ENCODE results near the gene NOTCH4. TPM values are rescaled to one million over a fixed set of nuclear protein-coding genes. Genes with fewer than 3 reads are reported as not detected.
"Not testable (repeated sequence)": the region's sequence is repeated elsewhere in the genome, so short reads cannot be mapped to it uniquely, and the experiment has no call there.

The NOTCH4 gene
- polyA plus RNA-seq, 4 donors, result 1.1 to 15.2 (median 4.6) TPM

DNA sequence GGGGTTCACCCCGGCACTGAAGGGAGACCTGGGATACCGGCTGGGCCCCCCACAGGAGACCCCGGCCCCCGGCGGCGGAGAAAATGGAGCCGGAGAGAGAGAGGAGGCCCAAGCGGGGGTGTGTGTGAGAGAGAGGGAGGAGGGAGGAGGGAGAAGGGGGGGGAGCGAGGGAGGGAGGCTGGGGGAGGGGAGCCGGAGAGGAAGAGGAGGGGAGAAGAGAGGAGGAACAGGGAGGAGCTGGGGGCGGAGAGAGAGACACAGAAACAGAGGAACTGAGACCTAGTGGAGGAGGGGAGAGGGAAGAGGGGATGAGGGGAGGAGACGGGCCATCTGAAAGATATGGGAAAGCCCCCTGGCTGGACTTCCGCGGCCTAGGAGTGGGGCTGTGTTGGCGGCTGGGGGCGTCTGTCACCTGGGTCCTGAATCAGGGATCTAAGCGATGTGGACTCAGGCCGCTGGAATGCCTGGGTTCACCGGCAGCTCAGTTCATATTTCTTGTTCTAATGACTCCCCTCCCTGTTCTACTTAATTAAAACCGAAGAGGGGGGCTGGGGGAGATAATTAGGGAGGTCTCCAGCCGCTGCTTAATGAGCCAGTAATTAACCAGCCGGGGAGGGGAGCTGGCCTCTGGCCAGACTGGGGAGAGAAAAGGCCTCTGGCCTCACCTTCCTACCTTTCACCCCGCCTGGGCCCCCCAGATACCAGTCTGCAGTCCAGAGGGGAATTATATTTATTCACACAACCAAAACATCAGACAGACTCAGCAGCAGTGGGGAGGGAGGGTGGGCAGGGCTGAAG is 33.6 kb downstream of the NOTCH4 start, which contains the start of gene PBX2:
Gene PBX2, minus strand, starts transcription at position 149 of the 798 bp plus-strand sequence. CDS start 287 bp downstream, outside the sequence.
- Histone ChIP-seq H3K27ac (ENCODE audit: low read depth in 1 of 3, low read length in 2 of 3) (peak within 1 kb of the TSS; percentile 76 to 99 (median 94)), H3K36me3 (ENCODE audit: control insufficient read depth in 3 of 3, insufficient read depth in 2 of 3, low read depth in 1 of 3, low read length in 3 of 3) (peaks cover 0 to 35% (median 5%) of the 10 kb centered on the region in 3 donors), H3K27me3 (ENCODE audit: control insufficient read depth in 3 of 3, insufficient read depth in 3 of 3, low read length in 3 of 3) (no peaks in the 10 kb centered on the region), H3K4me3 (ENCODE audit: low read depth in 1 of 3, low read length in 3 of 3) (peak within 1 kb of the TSS; percentile 76 to 94 (median 83)), H3K4me1 (ENCODE audit: control insufficient read depth in 3 of 3, insufficient read depth in 2 of 3, low read depth in 1 of 3, low read length in 2 of 3) (peaks cover 10 to 54% (median 12%) of the 10 kb centered on the region in 3 donors), H3K9me3 (ENCODE audit: control insufficient read depth in 2 of 2, insufficient read depth in 1 of 2, low read depth in 1 of 2, low read length in 1 of 2) (no peaks in the 10 kb centered on the region)
- WGBS, 3 donors, result 1 to 3% (median 3%) methylated on average over 20 to 23 of the region's 23 CpGs
- FAIRE-seq (no peak), DNase-seq (peak; percentile 91 to 94)

DNA sequence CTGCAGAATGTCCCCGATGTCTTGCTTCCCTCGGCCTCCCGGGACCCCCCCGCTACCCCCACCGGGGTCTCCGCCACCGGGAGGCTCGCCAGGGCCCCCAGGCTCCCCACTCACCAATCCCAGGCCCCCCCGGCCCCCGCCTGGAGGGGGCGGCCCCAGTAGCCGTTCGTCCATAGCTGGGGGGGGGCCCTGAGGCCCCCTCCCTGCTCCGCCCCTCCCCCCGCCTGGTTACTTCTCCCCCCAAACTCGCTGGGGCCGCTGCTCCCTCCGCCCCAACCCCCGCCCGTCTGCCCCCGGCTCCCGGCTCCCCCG is 34.2 kb downstream of the NOTCH4 start:
- Histone ChIP-seq H3K4me3 (ENCODE audit: low read depth in 1 of 3, low read length in 3 of 3) (peak overlapping the region; percentile 76 to 94 (median 83)), H3K9me3 (ENCODE audit: control insufficient read depth in 2 of 2, insufficient read depth in 1 of 2, low read depth in 1 of 2, low read length in 1 of 2) (no peaks in the 10 kb centered on the region), H3K4me1 (ENCODE audit: control insufficient read depth in 3 of 3, insufficient read depth in 2 of 3, low read depth in 1 of 3, low read length in 2 of 3) (peaks cover 10 to 48% (median 12%) of the 10 kb centered on the region in 3 donors), H3K27me3 (ENCODE audit: control insufficient read depth in 3 of 3, insufficient read depth in 3 of 3, low read length in 3 of 3) (no peaks in the 10 kb centered on the region), H3K27ac (ENCODE audit: low read depth in 1 of 3, low read length in 2 of 3) (peak overlapping the region; percentile 70 to 99 (median 80)), H3K36me3 (ENCODE audit: control insufficient read depth in 3 of 3, insufficient read depth in 2 of 3, low read depth in 1 of 3, low read length in 3 of 3) (peaks cover 0 to 35% (median 5%) of the 10 kb centered on the region in 3 donors)
- 4 to 17% (median 11%) methylated on average over 16 to 23 of the region's 23 CpGs for WGBS, 3 donors
- peak in 1 of 2 donors; percentile 33 for DNase-seq
- no peak for FAIRE-seq

DNA sequence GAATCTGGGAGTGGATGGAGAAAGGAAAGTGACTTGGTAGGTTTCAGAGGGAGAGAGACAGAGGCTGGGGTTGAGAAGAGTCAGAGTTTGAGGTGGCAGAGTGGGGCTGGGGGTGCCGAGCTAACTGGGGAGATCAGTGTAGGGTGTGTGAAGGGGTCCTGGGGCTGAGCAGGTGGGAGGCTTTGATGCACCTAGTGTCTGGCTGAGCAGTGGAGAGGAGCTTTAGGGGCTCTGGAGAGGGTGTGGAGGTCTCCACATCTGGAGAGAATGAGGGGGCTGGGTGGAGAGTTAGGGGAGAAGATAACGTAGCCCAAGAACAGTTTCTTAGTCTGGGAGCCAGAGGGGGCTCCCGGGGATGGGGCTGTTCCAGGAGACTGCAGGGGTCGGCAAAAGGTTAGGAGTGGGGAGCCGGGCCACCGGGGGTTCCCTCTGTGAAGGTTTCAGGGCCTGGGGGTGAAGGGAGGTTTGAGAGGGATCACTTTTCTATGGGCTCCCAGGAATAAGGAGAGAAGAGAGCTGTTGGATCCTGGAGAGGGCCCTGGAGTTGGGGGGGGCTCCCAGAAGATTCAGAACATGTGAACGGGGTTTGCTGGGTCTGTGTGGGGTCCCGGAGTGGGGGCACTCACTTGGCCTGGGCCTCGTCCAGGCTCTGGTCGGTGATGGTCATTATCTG is 34.7 kb downstream of the NOTCH4 start:
- peaks cover 0 to 38% (median 5%) of the 10 kb centered on the region in 3 donors for H3K36me3 ChIP-seq (ENCODE audit: control insufficient read depth in 3 of 3, insufficient read depth in 2 of 3, low read depth in 1 of 3, low read length in 3 of 3)
- peak in 1 of 2 donors; percentile 35 for DNase-seq
- H3K4me3 ChIP-seq (ENCODE audit: low read depth in 1 of 3, low read length in 3 of 3), result peak overlapping the region; percentile 76 to 94 (median 83)
- FAIRE-seq, result no peak
- WGBS, 3 donors, result 2 to 3% (median 2%) methylated on average over 7 to 10 of the region's 10 CpGs
- no peaks in the 10 kb centered on the region for H3K9me3 ChIP-seq (ENCODE audit: control insufficient read depth in 2 of 2, insufficient read depth in 1 of 2, low read depth in 1 of 2, low read length in 1 of 2)
- peak overlapping the region; percentile 70 to 99 (median 80) for H3K27ac ChIP-seq (ENCODE audit: low read depth in 1 of 3, low read length in 2 of 3)
- no peaks in the 10 kb centered on the region for H3K27me3 ChIP-seq (ENCODE audit: control insufficient read depth in 3 of 3, insufficient read depth in 3 of 3, low read length in 3 of 3)
- H3K4me1 ChIP-seq (ENCODE audit: control insufficient read depth in 3 of 3, insufficient read depth in 2 of 3, low read depth in 1 of 3, low read length in 2 of 3), result peaks cover 10 to 48% (median 15%) of the 10 kb centered on the region in 3 donors

DNA sequence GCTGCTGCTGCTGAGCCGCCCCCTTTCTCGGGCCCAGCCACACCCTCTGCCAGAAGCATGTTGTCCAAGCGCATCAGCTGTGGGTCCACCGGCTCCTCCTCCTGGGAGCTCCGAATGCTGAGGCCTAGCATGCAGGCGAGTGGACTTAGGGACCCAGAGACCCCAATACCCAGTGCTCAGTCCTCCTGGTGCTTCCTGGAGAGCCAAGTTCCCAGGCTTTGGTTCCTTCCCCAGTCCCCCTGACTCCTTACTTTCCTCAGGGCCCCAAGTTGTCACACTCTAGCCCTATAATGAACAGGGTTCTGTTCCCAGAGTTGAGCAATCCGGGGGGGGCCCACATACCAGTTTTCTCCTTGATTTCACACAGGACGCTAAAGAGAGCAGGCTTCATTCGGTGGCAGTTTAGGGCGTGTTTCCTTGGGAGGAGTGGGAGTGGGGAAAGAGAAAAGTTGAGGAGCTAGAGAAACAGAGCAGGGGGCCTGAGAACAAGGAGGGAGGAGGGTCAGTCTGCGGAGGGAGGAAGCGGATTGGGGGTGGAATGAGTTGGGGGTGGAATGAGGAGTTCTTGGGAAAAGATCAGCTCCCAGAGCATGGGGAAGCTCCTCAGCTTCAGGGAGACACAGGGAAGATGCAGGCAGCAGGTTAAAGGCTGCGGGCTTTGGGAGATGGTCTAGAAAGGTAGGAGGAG is 35.3 kb downstream of the NOTCH4 start:
- DNase-seq, result peak in 1 of 2 donors; percentile 47
- 22 to 39% (median 24%) methylated on average over 11 to 13 of the region's 13 CpGs for WGBS, 3 donors
- H3K4me1 ChIP-seq (ENCODE audit: control insufficient read depth in 3 of 3, insufficient read depth in 2 of 3, low read depth in 1 of 3, low read length in 2 of 3), result peaks cover 10 to 54% (median 16%) of the 10 kb centered on the region in 3 donors

DNA sequence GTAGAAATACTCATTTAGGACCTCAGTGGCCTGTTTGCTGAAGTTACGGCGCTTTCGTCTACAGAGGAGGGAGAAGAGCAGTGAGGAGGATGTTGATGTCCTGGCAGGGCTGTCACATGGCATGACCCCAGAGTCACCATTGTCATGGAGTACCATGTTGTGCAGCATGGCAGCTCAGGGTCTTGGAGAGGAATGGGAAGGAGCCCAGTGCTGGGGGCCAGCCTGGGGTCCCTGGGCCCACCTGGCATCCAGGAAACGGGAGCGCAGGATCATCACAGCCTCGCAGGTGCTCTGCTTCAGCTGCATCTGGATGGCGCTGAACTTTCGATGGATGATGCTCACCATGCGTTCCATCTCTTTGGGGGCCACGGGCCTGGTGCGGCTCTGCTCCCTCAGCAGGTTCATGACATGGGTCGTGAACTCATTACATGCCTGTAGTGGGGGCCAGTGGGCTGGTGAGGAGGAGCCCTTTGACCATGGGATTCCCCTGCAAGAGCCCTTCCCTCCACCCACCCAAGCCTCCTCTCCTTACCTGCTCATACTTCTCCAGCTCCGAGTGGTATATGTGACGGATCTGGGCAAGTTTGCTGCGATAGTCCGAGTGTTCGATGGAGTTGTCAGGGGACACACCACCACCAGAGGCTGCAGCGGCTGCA is 36.0 kb downstream of the NOTCH4 start:
- H3K27me3 ChIP-seq (ENCODE audit: control insufficient read depth in 3 of 3, insufficient read depth in 3 of 3, low read length in 3 of 3); DNase-seq; H3K9me3 ChIP-seq (ENCODE audit: control insufficient read depth in 2 of 2, insufficient read depth in 1 of 2, low read depth in 1 of 2, low read length in 1 of 2); FAIRE-seq: not testable (repeated sequence)
- 73 to 86% (median 77%) methylated on average over 14 to 18 of the region's 18 CpGs for WGBS, 3 donors
- peaks cover 0 to 51% (median 9%) of the 10 kb centered on the region in 3 donors for H3K36me3 ChIP-seq (ENCODE audit: control insufficient read depth in 3 of 3, insufficient read depth in 2 of 3, low read depth in 1 of 3, low read length in 3 of 3)
- H3K27ac ChIP-seq (ENCODE audit: low read depth in 1 of 3, low read length in 2 of 3), result peak overlapping the region in 2 of 3 donors; percentile 60 to 99
- H3K4me1 ChIP-seq (ENCODE audit: control insufficient read depth in 3 of 3, insufficient read depth in 2 of 3, low read depth in 1 of 3, low read length in 2 of 3), result peaks cover 10 to 51% (median 14%) of the 10 kb centered on the region in 3 donors
- H3K4me3 ChIP-seq (ENCODE audit: low read depth in 1 of 3, low read length in 3 of 3), result peak overlapping the region in 1 of 3 donors; percentile 94

More for the DNA sequence above, 35.3 kb downstream of the NOTCH4 start:
- no peak for FAIRE-seq
- Histone ChIP-seq H3K27ac (ENCODE audit: low read depth in 1 of 3, low read length in 2 of 3) (peak overlapping the region; percentile 70 to 99 (median 80)), H3K4me3 (ENCODE audit: low read depth in 1 of 3, low read length in 3 of 3) (peak overlapping the region in 2 of 3 donors; percentile 83 to 94), H3K36me3 (ENCODE audit: control insufficient read depth in 3 of 3, insufficient read depth in 2 of 3, low read depth in 1 of 3, low read length in 3 of 3) (peaks cover 0 to 44% (median 5%) of the 10 kb centered on the region in 3 donors), H3K27me3 (ENCODE audit: control insufficient read depth in 3 of 3, insufficient read depth in 3 of 3, low read length in 3 of 3) (no peaks in the 10 kb centered on the region), H3K9me3 (ENCODE audit: control insufficient read depth in 2 of 2, insufficient read depth in 1 of 2, low read depth in 1 of 2, low read length in 1 of 2) (no peaks in the 10 kb centered on the region)

DNA sequence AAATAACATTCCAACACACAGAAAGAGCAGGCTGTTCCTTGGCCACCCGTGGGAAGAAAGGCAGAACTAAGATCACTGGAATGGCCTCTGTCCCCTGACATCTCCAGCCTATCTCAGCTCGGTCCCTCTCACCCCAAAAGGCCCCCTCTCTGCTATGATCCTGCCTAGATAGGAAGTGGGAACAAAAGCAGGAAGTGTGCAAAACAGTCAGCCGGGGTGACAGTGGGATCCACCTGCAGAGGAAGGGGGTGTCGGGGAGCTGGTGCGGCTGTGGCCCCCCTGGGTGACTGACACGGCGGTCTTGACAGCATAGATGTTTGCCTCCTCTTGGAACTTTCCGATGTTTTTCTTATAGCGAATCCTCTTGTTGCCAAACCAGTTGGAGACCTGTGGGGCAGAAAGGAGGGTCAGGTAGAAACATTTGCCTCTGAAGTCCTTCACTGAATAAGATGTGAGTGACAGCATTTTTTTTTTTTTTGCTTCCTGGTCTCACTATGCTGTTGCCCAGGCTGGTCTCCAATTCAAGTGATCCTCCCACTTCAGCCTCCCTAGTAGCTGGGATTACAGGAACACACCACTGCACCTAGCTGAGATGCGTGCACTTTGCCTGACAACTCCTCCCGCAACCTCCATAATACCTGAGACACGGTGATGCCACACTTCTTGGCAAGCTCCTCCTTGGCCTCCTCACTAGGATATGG is 36.7 kb downstream of the NOTCH4 start:
- Histone ChIP-seq H3K27me3 (ENCODE audit: control insufficient read depth in 3 of 3, insufficient read depth in 3 of 3, low read length in 3 of 3) (no peaks in the 10 kb centered on the region), H3K9me3 (ENCODE audit: control insufficient read depth in 2 of 2, insufficient read depth in 1 of 2, low read depth in 1 of 2, low read length in 1 of 2) (no peaks in the 10 kb centered on the region), H3K4me3 (ENCODE audit: low read depth in 1 of 3, low read length in 3 of 3) (no peak overlapping the region), H3K27ac (ENCODE audit: low read depth in 1 of 3, low read length in 2 of 3) (peak overlapping the region in 1 of 3 donors; percentile 60), H3K36me3 (ENCODE audit: control insufficient read depth in 3 of 3, insufficient read depth in 2 of 3, low read depth in 1 of 3, low read length in 3 of 3) (peaks cover 0 to 58% (median 9%) of the 10 kb centered on the region in 3 donors), H3K4me1 (ENCODE audit: control insufficient read depth in 3 of 3, insufficient read depth in 2 of 3, low read depth in 1 of 3, low read length in 2 of 3) (peaks cover 10 to 44% (median 13%) of the 10 kb centered on the region in 3 donors)
- FAIRE-seq (no peak), DNase-seq (no peak)
- whole genome bisulfite sequencing, 3 donors, result 63 to 73% (median 72%) methylated on average over 12 of the region's 12 CpGs

DNA sequence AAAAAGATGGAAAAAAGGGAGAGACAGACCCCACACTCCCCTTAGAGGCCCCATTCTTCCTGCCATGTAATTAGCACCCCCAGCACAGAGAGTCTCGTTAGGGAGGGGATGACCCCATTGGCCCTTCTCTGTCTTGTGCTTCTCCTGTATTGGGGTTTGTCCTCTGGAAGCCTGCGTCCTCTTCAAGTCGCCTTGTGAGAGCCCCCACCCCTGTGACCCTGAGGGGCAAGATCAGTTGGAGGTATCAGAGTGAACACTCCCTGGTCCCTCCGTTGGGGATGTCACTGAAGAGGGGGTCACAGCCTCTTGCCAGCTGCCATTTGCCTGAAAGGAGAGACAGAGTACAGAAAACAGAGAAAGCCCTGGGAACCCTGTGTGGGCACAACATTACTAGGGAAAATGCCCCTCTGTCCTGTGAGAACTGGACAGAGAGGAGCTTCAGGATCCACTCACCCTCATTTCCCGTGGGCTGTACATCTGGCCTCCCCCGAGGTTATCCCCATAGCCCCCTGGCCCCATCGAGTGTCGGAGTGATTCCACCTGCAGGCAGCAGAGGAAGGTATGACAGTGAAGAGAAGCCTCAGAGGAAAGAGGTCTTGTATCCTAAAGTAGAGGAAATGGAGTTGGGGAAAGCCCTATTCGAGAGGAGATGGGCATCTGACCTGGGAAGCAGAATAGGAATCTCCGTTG is 37.6 kb downstream of the NOTCH4 start:
- H3K27me3 ChIP-seq (ENCODE audit: control insufficient read depth in 3 of 3, insufficient read depth in 3 of 3, low read length in 3 of 3); DNase-seq; H3K4me3 ChIP-seq (ENCODE audit: low read depth in 1 of 3, low read length in 3 of 3); H3K9me3 ChIP-seq (ENCODE audit: control insufficient read depth in 2 of 2, insufficient read depth in 1 of 2, low read depth in 1 of 2, low read length in 1 of 2); FAIRE-seq: not testable (repeated sequence)
- WGBS, 3 donors, result 48 to 63% (median 59%) methylated on average over 10 of the region's 10 CpGs
- peaks cover 9 to 35% (median 13%) of the 10 kb centered on the region in 3 donors for H3K4me1 ChIP-seq (ENCODE audit: control insufficient read depth in 3 of 3, insufficient read depth in 2 of 3, low read depth in 1 of 3, low read length in 2 of 3)
- H3K27ac ChIP-seq (ENCODE audit: low read depth in 1 of 3, low read length in 2 of 3), result peak overlapping the region in 2 of 3 donors; percentile 48 to 60
- peaks cover 1 to 67% (median 9%) of the 10 kb centered on the region in 3 donors for H3K36me3 ChIP-seq (ENCODE audit: control insufficient read depth in 3 of 3, insufficient read depth in 2 of 3, low read depth in 1 of 3, low read length in 3 of 3)
